SH-SY5Y (cell line): Measurements from ENCODE around the gene GLUD2.

Source experiments
- GATA2 ChIP-seq: IDR thresholded peaks from 2 replicates; pipeline ENCODE4 v1.6.1; 2011; ENCODE audit warnings: mild to moderate bottlenecking, low read depth, low read length
- GATA3 ChIP-seq: IDR thresholded peaks from 2 replicates; pipeline ENCODE4 v1.6.1; 2011; ENCODE audit warnings: low read depth, mild to moderate bottlenecking, low read length, moderate library complexity

DNA sequence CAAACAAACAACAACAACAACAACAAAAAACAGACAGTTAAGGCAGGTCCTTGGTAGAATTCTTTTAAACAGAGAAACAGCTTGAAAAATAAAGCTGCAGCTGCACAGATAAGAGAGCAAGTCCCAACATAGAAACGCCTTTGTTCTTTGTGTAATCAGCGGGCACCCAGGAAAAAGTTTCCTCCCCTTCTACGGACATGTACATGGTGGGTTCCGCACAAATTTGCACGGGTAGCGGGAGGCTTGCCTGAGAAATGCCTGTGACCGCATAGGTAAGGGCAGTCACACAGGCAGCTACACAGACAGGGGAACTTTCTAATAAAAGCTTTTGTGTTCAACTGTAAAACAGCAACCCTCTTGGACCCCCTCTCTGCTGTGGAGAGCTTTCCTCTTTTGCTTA, 36.2 kb upstream of the GLUD2 start:
- no peak for TF ChIP-seq GATA2
- no peak for TF ChIP-seq GATA3
